ENCODE measurements around the gene MEMO1.
"Not testable (repeated sequence)": the region's sequence is repeated elsewhere in the genome, so short reads cannot be mapped to it uniquely, and the experiment has no call there.

The MEMO1 gene

GRCh38 chr2:31998731-31999383, 12.0 kb downstream of the MEMO1 start:
- DNase-seq (ENCODE audit: low read depth): no peak

- DNase-seq (ENCODE audit: low read depth): no peak
Measured at GRCh38 chr2:31997653-31998052, 13.2 kb downstream of the MEMO1 start.

- no peak for DNase-seq (ENCODE audit: low read depth)
Measured at GRCh38 chr2:31996571-31997150, 14.1 kb downstream of the MEMO1 start.

GRCh38 chr2:31992934-31993333, 17.9 kb downstream of the MEMO1 start:
- no peak for DNase-seq (ENCODE audit: low read depth)

GRCh38 chr2:31992025-31992579, 18.7 kb downstream of the MEMO1 start:
- no peak for DNase-seq (ENCODE audit: low read depth)

GRCh38 chr2:31989946-31990345, 20.9 kb downstream of the MEMO1 start:
- DNase-seq (ENCODE audit: low read depth): no peak

- peak; percentile 68 for DNase-seq (ENCODE audit: low read depth)
Measured at GRCh38 chr2:31987454-31988220, 23.2 kb downstream of the MEMO1 start.

GRCh38 chr2:31986906-31987305, 23.9 kb downstream of the MEMO1 start:
- no peak for DNase-seq (ENCODE audit: low read depth)

- no peak for DNase-seq (ENCODE audit: low read depth)
Measured at GRCh38 chr2:31983762-31984467, 26.9 kb downstream of the MEMO1 start.

- DNase-seq (ENCODE audit: low read depth): peak; percentile 35
Measured at GRCh38 chr2:31980674-31981356, 30.0 kb downstream of the MEMO1 start.

GRCh38 chr2:31979956-31980355, 30.9 kb downstream of the MEMO1 start:
- DNase-seq (ENCODE audit: low read depth): no peak

GRCh38 chr2:31979018-31979417, 31.8 kb downstream of the MEMO1 start:
- no peak for DNase-seq (ENCODE audit: low read depth)

GRCh38 chr2:31978436-31978835, 32.4 kb downstream of the MEMO1 start:
- no peak for DNase-seq (ENCODE audit: low read depth)

- DNase-seq (ENCODE audit: low read depth): no peak
Measured at GRCh38 chr2:31973665-31974064, 37.1 kb downstream of the MEMO1 start.

- no peak for DNase-seq (ENCODE audit: low read depth)
Measured at GRCh38 chr2:31972059-31972458, 38.7 kb downstream of the MEMO1 start.

- DNase-seq (ENCODE audit: low read depth): no peak
Measured at GRCh38 chr2:31969178-31969577, 41.6 kb downstream of the MEMO1 start.

- peak; percentile 24 for DNase-seq (ENCODE audit: low read depth)
Measured at GRCh38 chr2:31967790-31968189, 43.0 kb downstream of the MEMO1 start.

GRCh38 chr2:31966402-31966801, 44.4 kb downstream of the MEMO1 start:
- not testable (repeated sequence) for DNase-seq (ENCODE audit: low read depth)

GRCh38 chr2:31965094-31965493, 45.7 kb downstream of the MEMO1 start:
- no peak for DNase-seq (ENCODE audit: low read depth)

- peak; percentile 6 for DNase-seq (ENCODE audit: low read depth)
Measured at GRCh38 chr2:31962757-31963361, 47.9 kb downstream of the MEMO1 start.

- no peak for DNase-seq (ENCODE audit: low read depth)
Measured at GRCh38 chr2:31958140-31958717, 52.6 kb downstream of the MEMO1 start.
